Ramos (cell line): ENCODE results near the gene KCNK7.
"Not testable (repeated sequence)": the region's sequence is repeated elsewhere in the genome, so short reads cannot be mapped to it uniquely, and the experiment has no call there.

Experiments used
- in situ Hi-C: fragments of 300-500 bp; cut with MboI; formaldehyde crosslinking; loops from one replicate; pipeline ENCODE4 v1.14.3; 2022; ENCODE audit warnings: low sequenced_read_pairs; ENCODE audit not compliant: unreplicated experiment

Gene KCNK7

DNA sequence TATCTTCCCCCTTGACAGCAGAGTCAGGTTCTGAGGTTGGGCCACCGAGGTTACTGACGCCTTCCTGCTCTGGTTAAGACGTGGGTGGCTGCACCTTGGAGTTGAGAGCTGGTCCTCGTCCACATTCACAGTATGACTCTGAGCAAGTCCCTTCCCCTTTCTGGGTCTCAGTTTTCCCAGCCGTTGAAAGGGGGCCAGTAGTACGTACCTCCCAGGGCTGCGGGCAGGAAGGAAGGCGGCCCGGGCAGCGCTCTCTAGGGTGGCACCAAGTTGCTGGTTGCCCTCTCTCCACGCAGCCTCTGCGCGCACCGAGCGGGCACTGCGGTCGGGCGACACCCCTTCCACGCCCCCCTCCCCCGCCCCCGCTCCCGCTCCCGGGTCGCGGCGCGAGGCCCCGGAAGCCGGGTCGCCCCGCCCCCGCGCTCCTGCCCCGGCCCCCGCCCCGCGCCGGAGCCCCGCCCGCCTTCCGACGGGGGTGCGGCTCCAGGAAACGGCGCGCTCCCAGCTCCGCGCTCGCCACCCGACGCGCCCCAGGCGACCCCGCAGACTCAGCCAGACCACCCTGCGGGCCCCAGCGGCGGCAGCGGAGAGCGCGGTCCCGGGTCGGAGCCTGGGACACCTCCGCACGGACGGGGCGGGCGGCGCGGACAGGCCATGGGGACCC, 19.9 kb downstream of the KCNK7 start, which contains the start of gene EHBP1L1:
TSS of gene EHBP1L1 (plus strand) at position 486 of the 664 bp plus-strand sequence. CDS start 250 bp downstream, outside the sequence.
- in situ Hi-C loops, result no loop called here

DNA sequence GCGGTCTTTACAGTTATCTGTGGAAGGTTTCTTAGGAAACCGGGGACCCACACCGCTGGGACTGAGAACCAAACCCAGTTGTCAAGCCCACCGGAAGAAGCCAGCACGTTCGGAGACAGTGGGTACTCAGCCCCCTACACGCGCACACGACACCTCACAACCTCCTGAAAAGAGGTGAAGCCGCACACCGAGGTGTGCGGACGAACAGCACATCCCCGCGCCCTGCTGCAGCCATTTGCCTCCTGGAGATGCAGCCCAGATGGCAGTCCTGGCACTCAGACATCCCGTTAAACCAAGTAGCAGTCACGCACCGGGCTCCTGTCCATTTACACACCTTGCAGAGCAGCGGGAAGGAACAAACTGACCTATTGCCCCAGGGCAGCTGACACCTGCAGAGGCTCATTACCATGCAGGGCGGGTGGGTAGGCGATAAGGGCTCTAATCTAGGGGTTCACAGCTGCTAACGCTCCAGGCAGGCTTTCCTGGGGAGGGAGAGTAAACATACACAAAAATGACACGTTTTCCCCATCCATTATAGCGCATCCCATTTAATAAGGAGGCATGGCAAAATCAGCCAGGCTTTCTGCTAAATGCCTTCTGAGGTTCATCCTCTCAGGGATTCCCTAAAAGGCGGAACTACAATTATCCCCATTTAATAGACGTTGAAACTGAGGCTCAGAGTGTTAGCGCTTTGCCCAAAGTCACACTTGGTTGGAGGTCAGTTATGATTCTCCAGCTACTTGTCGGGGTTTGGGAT, 20.6 kb downstream of the KCNK7 start:
- in situ Hi-C loops, result no loop called here

DNA sequence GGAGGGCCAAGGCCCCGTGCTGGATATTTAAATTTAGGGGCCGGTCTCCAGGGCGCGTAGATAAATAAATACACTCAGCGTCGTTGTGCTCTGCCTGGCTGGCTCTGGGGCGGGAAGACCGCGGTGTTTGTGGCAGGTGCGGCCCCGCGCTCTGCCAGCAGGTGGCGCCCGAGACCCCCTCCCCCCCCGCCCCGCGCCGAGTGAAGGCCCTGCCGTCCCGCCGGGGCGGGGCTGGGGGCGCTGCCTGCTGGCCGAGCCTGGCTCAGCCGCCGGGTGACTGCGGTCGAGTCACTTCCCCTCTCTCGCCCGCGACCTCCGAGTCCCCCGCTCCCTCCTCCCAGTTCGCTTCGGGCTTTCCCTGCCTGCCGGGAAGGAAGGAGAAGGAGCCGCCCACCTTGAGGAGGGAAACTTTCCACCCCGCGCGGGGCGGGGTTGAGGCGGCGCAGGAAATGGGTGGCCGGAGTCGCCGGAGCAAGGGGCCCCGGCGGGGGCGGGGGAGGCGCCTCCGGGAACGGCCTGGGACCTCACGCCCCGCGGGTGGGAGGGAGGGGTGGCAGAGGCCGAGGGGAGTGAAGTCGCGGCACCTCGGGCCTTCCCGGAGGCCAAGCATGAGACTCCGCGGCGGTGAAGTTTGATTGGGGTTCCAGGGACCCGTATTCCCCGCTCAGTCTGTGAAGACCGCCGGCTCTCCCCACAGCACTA, 21.3 kb downstream of the KCNK7 start:
- in situ Hi-C loops, result no loop called here

DNA sequence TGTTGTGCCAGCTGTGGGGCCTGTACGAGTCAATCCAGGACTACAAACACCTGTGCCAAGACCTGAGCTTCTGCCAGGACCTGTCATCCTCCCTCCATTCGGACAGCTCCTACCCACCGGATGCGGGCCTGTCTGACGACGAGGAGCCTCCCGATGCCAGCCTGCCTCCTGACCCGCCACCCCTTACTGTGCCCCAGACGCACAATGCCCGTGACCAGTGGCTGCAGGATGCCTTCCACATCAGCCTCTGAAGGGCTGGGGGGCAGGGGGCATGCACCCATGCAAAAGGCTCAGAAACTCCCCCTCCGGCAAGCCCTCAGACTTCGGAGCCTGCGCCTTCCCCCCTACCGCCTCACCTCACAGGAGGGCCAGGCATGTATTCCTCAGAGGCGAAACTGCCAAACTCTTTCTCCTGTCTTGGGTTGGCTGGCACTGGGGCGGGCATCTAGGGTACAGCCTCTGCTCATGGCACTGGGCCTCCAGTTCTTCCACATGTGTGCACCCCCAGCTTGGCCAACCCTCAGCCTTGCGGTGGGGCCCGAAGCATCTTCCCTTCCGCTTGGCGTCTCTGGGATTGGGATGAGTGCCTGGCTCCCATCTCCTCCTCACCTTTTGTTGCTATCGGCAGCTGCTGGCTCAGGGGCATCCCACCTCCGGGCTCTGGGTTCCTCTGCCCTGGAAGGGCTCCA, 22.1 kb downstream of the KCNK7 start:
- in situ Hi-C loops, result no loop called here

DNA sequence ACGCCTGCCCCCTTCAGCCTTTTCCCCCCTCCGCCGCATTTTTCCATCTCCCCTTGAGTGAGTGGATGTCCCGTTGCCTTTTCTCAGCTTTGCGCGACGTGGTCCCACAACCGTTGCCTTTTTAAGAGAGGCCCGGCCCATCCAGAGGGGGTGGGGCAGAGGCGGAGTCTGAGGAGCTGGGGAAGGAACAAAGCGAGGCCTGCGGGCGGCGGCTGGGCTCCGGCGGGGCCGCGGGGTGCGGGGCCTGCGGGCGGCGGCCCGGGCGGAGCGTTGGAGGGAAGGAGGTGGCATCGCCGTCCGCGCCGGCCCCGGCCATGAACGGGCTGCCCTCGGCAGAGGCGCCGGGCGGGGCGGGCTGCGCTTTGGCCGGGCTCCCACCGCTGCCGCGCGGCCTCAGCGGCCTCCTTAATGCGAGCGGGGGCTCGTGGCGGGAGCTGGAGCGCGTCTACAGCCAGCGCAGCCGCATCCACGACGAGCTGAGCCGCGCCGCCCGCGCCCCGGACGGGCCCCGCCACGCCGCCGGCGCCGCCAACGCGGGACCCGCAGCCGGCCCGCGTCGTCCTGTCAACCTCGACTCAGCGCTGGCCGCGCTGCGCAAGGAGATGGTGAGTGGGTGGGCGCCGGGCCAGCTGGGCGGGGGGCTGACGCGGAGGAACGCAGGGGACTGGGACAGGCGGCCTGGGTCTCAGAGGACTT, 23.1 kb downstream of the KCNK7 start, which contains the start of gene FAM89B:
TSS of gene FAM89B (plus strand) at position 183 of the 696 bp plus-strand sequence. CDS start at position 315, 132 bp downstream.
- in situ Hi-C loops, result no loop called here

DNA sequence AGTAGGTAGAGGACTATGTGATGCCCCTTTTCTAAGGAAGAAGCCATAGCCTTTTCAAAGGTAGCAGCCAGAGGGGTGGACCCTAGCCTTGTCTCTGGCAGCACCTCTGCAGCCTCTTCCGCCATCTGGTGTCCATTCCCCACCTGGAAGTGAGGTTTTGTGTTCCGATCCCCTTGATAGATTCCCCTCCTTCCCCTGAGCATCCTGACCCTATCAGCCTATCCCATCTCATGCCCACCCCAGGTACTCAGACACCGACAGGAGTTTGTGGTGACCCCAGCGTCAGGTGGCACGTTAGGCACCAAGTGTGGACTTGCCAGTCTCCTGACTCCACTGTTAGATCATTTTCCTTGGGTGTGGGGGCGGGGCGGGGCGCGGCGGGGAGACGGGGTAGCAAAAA, 23.7 kb downstream of the KCNK7 start:
- in situ Hi-C loops, result no loop called here

DNA sequence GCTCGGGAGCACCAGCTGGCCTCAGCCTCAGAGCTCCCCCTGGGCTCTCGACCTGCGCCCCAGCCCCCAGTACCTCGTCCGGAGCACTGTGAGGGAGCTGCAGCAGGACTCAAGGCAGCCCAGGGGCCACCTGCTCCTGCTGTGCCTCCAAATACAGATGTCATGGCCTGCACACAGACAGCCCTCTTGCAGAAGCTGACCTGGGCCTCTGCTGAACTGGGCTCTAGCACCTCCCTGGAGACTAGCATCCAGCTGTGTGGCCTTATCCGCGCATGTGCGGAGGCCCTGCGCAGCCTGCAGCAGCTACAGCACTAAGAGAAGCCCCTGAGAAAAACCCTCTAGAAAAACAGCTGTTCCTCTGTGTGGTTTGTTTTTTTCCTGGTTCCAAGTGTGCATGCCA, 24.2 kb downstream of the KCNK7 start:
- in situ Hi-C loops, result no loop called here

DNA sequence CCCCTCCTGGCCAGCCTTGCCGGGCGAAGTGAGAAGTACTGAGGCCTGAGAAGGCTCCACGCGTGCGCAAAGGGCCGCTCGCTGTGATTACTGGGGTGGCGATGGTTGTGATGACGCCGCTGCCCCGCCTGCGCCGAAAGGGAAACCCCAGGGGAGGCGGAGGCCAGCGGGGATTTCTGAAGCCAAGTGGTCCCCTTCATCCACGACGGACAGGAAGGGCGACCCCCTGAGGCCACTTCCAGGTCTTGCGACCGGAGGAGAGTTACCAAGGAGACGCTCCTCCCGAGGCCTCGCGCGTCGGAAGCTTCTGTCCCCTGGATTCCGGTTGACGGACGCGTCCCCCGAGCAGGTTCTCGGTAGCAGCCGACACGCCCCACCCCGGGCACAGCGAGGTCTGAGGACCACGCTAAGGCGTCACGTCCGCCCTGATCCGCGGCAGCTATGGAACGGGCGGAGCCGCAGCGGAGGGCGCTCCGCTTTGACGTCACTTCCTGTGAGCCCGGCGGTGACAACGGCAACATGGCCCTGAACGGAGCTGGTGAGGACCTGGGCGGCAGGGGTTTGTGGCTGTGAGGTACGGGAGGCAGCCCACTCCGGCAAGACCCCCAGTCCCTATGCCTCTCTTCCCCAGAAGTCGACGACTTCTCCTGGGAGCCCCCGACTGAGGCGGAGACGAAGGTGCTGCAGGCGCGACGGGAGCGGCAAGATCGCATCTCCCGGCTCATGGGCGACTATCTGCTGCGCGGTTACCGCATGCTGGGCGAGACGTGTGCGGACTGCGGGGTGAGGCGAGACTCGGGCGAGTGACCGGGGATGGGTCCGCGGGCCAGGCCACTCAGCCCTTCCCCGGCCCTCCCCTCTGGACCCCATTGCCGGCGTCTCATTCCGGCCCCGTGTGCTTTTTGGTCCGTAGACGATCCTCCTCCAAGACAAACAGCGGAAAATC, 25.4 kb downstream of the KCNK7 start, which contains the start of gene ZNRD2:
TSS of gene ZNRD2 (plus strand) at position 505 of the 946 bp plus-strand sequence. CDS start at position 520, 15 bp downstream.
- in situ Hi-C loops, result no loop called here

DNA sequence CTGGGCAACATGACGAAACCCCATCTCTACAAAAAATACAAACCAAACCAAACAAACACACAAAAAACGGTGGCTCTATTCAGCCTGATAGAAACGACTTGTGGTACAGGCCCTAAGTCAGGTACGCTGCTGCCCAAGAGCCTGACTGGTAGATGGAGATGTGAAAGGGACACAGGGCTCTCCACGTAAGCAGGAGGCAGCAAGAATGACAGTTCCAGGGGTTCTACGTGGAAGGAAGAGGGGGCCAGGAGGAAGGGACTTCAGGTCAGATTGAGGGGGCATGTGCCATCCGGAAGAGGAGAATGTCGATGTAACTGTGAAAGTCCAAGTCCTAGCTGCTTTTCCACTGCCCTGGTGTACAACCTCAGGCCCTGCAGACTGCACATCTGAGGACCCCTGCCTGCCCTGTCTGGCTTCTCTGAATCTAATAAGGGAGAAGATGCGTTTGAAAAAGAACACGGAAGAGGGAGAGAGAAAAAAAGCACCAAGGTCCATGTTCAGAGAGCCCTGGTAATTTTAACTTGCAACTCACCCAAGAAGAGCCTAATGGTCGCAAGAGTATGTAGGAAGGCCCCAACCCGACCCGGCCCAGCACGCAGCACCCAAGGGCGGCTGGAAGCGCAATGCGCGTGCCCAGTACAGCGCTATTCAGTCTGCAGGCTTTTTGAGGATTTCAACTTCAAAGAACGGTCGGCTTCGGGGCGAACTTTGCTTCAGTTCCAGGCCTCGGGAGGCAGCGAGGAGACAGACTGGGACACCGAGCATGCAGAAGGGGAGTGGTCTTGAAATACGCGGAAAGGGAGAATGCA, 26.2 kb downstream of the KCNK7 start:
- in situ Hi-C loops, result no loop called here

DNA sequence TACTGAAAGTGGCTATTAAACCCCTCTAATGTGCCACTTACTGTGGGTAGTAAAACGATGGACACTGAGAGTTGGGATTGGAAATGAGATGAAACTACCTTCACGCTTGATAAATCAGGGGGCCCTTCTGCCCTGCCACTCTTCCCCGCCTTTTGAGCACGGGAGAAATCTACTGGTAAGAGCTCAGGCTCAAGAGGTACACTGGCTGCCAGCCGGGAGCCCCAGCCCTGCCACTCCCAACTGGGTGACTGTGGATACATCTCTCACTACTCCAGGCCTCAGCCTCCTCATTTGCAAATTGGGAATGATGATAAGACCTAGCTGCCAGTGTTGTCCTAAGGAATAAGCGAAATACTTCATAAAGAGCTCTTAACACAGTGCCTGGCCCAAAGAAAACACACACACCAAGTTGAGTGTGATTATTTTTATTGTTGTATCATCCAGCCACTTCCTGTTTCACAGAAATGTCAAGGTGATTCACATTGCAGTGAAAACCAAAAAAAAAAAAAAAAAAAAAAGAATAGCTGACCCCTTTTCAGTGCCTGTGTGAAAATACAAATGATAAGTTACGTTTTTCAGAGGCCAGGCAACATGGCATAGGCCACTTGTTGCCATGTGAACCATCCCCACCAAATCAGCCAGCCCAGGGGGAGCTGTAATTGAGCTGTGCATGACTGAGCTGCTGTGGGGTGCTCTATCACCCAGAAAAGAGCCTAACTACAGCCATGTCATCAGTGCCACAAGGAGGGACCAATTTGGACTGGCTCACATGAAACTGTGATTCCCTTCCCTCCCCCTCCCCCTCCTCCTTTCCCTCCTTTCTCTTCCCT, 29.8 kb downstream of the KCNK7 start:
- in situ Hi-C loops, result no loop called here

DNA sequence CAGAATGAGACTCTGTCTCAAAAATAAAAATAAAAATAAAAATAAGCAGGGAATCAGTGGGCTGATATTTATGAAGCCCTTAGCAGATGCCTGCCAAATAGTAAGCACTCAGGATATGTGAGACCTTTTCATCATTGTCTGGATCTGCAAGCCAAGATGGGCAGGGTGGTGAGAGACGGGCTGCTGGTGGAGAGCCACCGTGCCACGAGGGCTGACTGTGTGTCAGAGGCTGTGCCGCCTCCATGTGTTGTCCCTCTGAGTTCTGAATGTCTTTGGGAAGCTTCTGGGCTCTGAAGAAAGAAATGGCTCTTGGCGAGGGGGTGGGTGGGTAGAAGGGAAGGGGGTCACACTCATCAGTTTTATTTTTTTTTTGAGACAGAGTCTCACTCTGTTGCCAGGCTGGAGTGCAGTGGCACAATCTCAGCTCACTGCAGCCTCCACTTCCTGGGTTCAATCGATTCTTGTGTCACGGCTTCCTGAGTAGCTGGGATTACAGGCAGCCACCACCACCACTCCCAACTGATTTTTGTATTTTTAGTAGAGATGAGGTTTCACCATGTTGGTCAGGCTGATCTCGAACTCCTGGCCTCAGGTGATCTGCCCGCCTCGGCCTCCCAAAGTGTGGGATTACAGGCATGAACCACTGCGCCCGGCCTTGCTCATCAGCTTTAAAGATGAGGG, 30.6 kb downstream of the KCNK7 start:
- in situ Hi-C loops, result not testable (repeated sequence)

DNA sequence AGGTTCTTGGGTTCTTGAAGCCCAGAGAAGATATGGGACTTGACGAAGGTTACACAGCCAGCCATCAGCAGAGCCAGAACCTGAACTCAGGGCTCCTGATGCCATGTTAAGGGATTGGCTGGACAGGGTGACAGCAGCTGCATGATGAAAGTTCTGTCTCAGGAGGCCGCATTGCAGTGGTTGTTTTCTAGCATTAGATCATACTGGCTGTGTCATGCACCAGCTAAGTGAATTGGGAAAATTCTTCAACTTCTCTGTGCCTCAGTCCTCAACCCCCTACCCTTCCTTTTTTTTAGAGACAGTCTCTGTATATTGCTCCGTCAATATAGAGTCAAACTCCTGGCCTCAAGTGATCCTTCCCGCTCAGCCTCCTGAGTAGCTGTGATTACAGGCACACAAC, 32.0 kb downstream of the KCNK7 start:
- in situ Hi-C loops, result no loop called here

DNA sequence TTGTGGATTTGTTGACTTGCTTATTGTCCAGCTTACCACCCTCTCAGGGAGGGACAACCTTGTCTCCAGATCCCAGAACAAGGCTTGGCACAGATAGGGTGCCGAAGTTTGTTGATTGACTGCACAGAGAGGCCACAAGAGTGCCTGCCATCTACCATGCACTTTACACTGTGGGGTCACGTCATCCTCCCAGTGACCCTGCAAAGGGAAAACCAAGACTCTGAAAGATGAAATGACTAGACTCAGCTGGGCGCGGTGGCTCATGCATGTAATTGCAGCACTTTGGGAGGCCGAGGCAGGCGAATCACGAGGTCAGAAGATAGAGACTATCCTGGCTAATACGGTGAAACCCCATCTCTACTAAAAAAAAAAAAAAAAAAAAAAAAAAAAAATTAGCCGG, 32.8 kb downstream of the KCNK7 start:
- in situ Hi-C loops, result no loop called here

DNA sequence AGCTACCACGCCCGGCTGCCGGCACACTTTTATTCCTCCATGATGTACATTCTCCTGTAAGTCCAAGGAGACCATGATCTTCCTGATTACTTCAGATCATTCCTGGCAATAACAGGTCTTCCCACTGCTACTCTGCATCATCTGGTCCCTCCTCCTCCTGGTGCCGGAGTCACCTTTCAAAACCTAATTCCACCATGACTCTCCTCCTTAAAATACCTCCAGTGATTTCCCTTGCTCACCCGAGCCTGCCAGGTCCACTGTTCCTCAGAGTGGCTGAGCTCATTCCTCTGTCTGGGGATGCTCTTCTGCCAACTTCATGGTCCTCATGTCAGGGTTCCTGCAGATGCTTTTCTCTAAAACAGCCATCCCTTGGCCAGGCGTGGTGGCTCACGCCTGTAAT, 33.6 kb downstream of the KCNK7 start:
- in situ Hi-C loops, result no loop called here

DNA sequence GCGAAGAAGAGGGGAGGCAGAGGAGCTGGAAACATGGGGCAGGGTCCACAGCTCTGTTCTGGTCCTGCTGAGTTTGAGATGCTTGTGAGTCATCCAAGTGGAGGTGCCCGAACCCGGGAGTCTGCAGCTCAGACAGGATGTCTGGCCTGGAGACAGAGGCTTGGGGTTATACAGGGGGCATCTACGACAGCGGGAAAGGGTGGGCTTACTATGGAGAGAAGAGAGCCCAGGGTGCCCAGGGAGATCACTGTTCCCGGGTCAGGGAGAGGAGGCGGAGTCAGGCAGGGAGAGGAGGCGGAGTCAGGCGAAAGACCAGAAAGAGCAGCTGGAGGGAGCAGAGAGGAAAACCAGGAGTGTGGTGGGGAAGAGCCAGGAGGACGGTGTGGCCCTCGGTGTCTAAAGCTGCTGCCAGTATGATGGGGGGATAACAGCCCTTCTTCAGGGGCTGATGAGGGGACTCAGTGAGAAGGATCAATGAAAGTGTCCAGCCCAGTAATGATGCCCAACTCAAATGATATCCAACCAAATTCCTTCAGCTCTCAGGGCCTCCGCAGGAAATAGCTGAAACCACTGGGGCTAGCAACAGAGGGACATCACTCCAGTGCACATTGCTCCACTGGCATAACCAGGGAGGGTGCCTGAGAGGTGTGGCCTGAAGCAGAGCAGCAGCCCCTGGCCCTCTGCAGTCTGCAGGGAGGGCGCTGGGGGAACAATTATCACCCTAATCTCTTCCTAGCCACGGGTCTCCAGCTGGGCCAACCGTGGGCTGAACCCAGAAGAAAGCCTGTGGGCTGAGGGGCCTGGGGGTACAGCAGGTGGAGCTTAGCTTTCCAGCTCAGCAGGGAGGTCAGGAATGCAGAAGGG, 34.8 kb downstream of the KCNK7 start:
- in situ Hi-C loops, result no loop called here
